HEK293 (cell line): Measurements from ENCODE around the gene NFE2L2.
A peak's percentile ranks its signal among the peaks of the same experiment; 100 is the strongest.

ENCODE experiments used
- CTCF ChIA-PET: fragments of 350-600 bp; formaldehyde crosslinking; extraction: SDS; loops from one replicate; lab custom pipeline; 2021; ENCODE audit warnings: antibody characterized with exemption; lab: Yijun Ruan, JAX
- POLR2A ChIA-PET: fragments of 300-600 bp; formaldehyde crosslinking; extraction: SDS; loops from one replicate; lab custom pipeline; 2020; ENCODE audit warnings: antibody characterized with exemption, inconsistent platforms; lab: Yijun Ruan, JAX
- H3K27ac ChIP-seq: fragments of 200-500 bp; sonication (Bioruptor generic); 2 replicates; pipeline ENCODE4 v1.5.1; 2014; ENCODE audit warnings: low read depth, low read length, control low read depth, inconsistent platforms; ENCODE audit errors: extremely low read depth
- H3K36me3 ChIP-seq, 2 experiments: fragments of 200-500 bp in 1 of 2; sonication (Bioruptor generic) in 1 of 2; 1 replicate in 1 of 2; 2 replicates in 1 of 2; pipeline ENCODE4 v1.5.1; 2014 to 2017; ENCODE audit warnings: inconsistent platforms in 2 of 2, low read length in 2 of 2; ENCODE audit not compliant: control insufficient read depth in 2 of 2, insufficient read depth in 1 of 2
- H3K4me1 ChIP-seq: fragments of 200-500 bp; sonication (Bioruptor generic); 2 replicates; pipeline ENCODE4 v1.5.1; 2014; ENCODE audit warnings: mild to moderate bottlenecking, low read length, inconsistent platforms; ENCODE audit not compliant: control insufficient read depth, insufficient read depth
- H3K4me3 ChIP-seq: 2 replicates; pipeline ENCODE4 v1.5.1; 2011; ENCODE audit warnings: low read depth, mild to moderate bottlenecking, control low read depth, low read length, moderate library complexity
- H3K9me3 ChIP-seq: fragments of 200-500 bp; sonication (Bioruptor generic); 2 replicates; pipeline ENCODE4 v1.5.1; 2014; ENCODE audit warnings: low read depth, low read length, inconsistent platforms; ENCODE audit not compliant: control insufficient read depth, insufficient read depth
- EGR2 ChIP-seq: fragments of 450-650 bp; formaldehyde crosslinking; IDR thresholded peaks from 2 replicates; pipeline ENCODE4 v1.5.1; 2016; ENCODE audit warnings: low read depth, missing biosample characterization, missing genetic modification characterization
- IKZF3 ChIP-seq: fragments of 450-650 bp; IDR thresholded peaks from 2 replicates; pipeline ENCODE4 v1.5.0; 2018; ENCODE audit warnings: missing biosample characterization, mild to moderate bottlenecking, missing genetic modification characterization, moderate library complexity
- KLF16 ChIP-seq: fragments of 450-650 bp; formaldehyde crosslinking; IDR thresholded peaks from 2 replicates; pipeline ENCODE4 v1.5.1; 2017; ENCODE audit warnings: missing biosample characterization, missing genetic modification characterization
- OVOL3 ChIP-seq: fragments of 450-650 bp; formaldehyde crosslinking; IDR thresholded peaks from 2 replicates; pipeline ENCODE4 v1.5.1; 2016; ENCODE audit warnings: missing biosample characterization, missing genetic modification characterization
- SETDB1 ChIP-seq: IDR thresholded peaks from one replicate; pipeline ENCODE4 v1.6.1; 2017; ENCODE audit warnings: mild to moderate bottlenecking, low read length, moderate library complexity, mixed read lengths; ENCODE audit not compliant: insufficient read length
- TRIM28 ChIP-seq: IDR thresholded peaks from 2 replicates; pipeline ENCODE4 v1.6.1; 2011; ENCODE audit warnings: low read length, control low read depth, borderline replicate concordance
- YY1 ChIP-seq: fragments of 450-650 bp; formaldehyde crosslinking; IDR thresholded peaks from 2 replicates; pipeline ENCODE4 v1.5.1; 2018; ENCODE audit warnings: missing biosample characterization, missing genetic modification characterization
- ZBTB17 ChIP-seq: fragments of 450-650 bp; formaldehyde crosslinking; IDR thresholded peaks from 2 replicates; pipeline ENCODE4 v1.5.1; 2016; ENCODE audit warnings: missing biosample characterization, missing genetic modification characterization
- ZBTB48 ChIP-seq: fragments of 450-650 bp; formaldehyde crosslinking; IDR thresholded peaks from 2 replicates; pipeline ENCODE4 v1.5.1; 2016; ENCODE audit warnings: missing biosample characterization, missing genetic modification characterization
- ZEB2 ChIP-seq: fragments of 450-650 bp; formaldehyde crosslinking; IDR thresholded peaks from 2 replicates; pipeline ENCODE4 v1.5.1; 2016; ENCODE audit warnings: missing biosample characterization, missing genetic modification characterization
- ZFHX2 ChIP-seq: fragments of 450-650 bp; formaldehyde crosslinking; conservative IDR thresholded peaks from 2 replicates; pipeline ENCODE4 v1.5.1; 2016; ENCODE audit warnings: missing biosample characterization, missing genetic modification characterization
- ZFP41 ChIP-seq: fragments of 450-650 bp; formaldehyde crosslinking; IDR thresholded peaks from 2 replicates; pipeline ENCODE4 v1.5.1; 2016; ENCODE audit warnings: missing biosample characterization, missing genetic modification characterization, borderline replicate concordance
- ZFP69B ChIP-seq: fragments of 450-650 bp; formaldehyde crosslinking; IDR thresholded peaks from 2 replicates; pipeline ENCODE4 v1.5.1; 2016; ENCODE audit warnings: missing biosample characterization, missing genetic modification characterization
- ZNF155 ChIP-seq: fragments of 450-650 bp; formaldehyde crosslinking; IDR thresholded peaks from 2 replicates; pipeline ENCODE4 v1.5.1; 2016; ENCODE audit warnings: missing biosample characterization, missing genetic modification characterization
- ZNF2 ChIP-seq: fragments of 450-650 bp; formaldehyde crosslinking; IDR thresholded peaks from 2 replicates; pipeline ENCODE4 v1.5.1; 2016; ENCODE audit warnings: missing biosample characterization, missing genetic modification characterization
- ZNF223 ChIP-seq: fragments of 450-650 bp; formaldehyde crosslinking; IDR thresholded peaks from 2 replicates; pipeline ENCODE4 v1.5.1; 2016; ENCODE audit warnings: missing biosample characterization, missing genetic modification characterization
- ZNF266 ChIP-seq: fragments of 450-650 bp; formaldehyde crosslinking; IDR thresholded peaks from 2 replicates; pipeline ENCODE4 v1.5.1; 2016; ENCODE audit warnings: missing biosample characterization, missing genetic modification characterization, low read depth
- ZNF335 ChIP-seq: fragments of 450-650 bp; formaldehyde crosslinking; conservative IDR thresholded peaks from 2 replicates; pipeline ENCODE4 v1.5.1; 2016; ENCODE audit warnings: missing biosample characterization, missing genetic modification characterization
- ZNF362 ChIP-seq: fragments of 450-650 bp; formaldehyde crosslinking; IDR thresholded peaks from 2 replicates; pipeline ENCODE4 v1.5.1; 2016; ENCODE audit warnings: missing biosample characterization, missing genetic modification characterization
- ZNF37A ChIP-seq: fragments of 450-650 bp; IDR thresholded peaks from 2 replicates; pipeline ENCODE4 v1.5.1; 2018; ENCODE audit warnings: missing biosample characterization, missing genetic modification characterization
- ZNF391 ChIP-seq: fragments of 450-650 bp; formaldehyde crosslinking; IDR thresholded peaks from 2 replicates; pipeline ENCODE4 v1.5.1; 2016; ENCODE audit warnings: low read depth, missing biosample characterization, missing genetic modification characterization, borderline replicate concordance
- ZNF416 ChIP-seq: fragments of 450-650 bp; formaldehyde crosslinking; IDR thresholded peaks from 2 replicates; pipeline ENCODE4 v1.5.1; 2016; ENCODE audit warnings: missing biosample characterization, missing genetic modification characterization
- ZNF510 ChIP-seq: fragments of 450-650 bp; formaldehyde crosslinking; IDR thresholded peaks from 2 replicates; pipeline ENCODE4 v1.5.1; 2018; ENCODE audit warnings: mild to moderate bottlenecking, missing genetic modification characterization, missing biosample characterization; ENCODE audit not compliant: insufficient replicate concordance
- ZNF521 ChIP-seq: fragments of 450-650 bp; formaldehyde crosslinking; IDR thresholded peaks from 2 replicates; pipeline ENCODE4 v1.5.1; 2017; ENCODE audit warnings: missing biosample characterization, mild to moderate bottlenecking, missing genetic modification characterization
- ZNF544 ChIP-seq: fragments of 450-650 bp; formaldehyde crosslinking; IDR thresholded peaks from 2 replicates; pipeline ENCODE4 v1.5.0; 2017; ENCODE audit warnings: missing biosample characterization, missing genetic modification characterization
- ZNF549 ChIP-seq: fragments of 450-650 bp; IDR thresholded peaks from 2 replicates; pipeline ENCODE4 v1.5.1; 2018; ENCODE audit warnings: missing biosample characterization, missing genetic modification characterization, mild to moderate bottlenecking, inconsistent platforms, moderate library complexity
- ZNF558 ChIP-seq: fragments of 450-650 bp; formaldehyde crosslinking; IDR thresholded peaks from 2 replicates; pipeline ENCODE4 v1.5.1; 2016; ENCODE audit warnings: missing biosample characterization, missing genetic modification characterization
- ZNF623 ChIP-seq: fragments of 450-650 bp; formaldehyde crosslinking; IDR thresholded peaks from 2 replicates; pipeline ENCODE4 v1.5.1; 2016; ENCODE audit warnings: missing biosample characterization, missing genetic modification characterization
- ZNF624 ChIP-seq: fragments of 450-650 bp; formaldehyde crosslinking; IDR thresholded peaks from 2 replicates; pipeline ENCODE4 v1.5.1; 2017; ENCODE audit warnings: missing biosample characterization, missing genetic modification characterization
- ZXDB ChIP-seq: fragments of 450-650 bp; formaldehyde crosslinking; IDR thresholded peaks from 2 replicates; pipeline ENCODE4 v1.5.1; 2016; ENCODE audit warnings: missing biosample characterization, missing genetic modification characterization
- TF ChIP-seq, protein P1 (sequence below): fragments of 450-650 bp; formaldehyde crosslinking; IDR thresholded peaks from 2 replicates; pipeline ENCODE4 v1.5.1; 2016; ENCODE audit warnings: missing biosample characterization, missing genetic modification characterization
- TF ChIP-seq, protein P2 (sequence below): fragments of 450-650 bp; formaldehyde crosslinking; IDR thresholded peaks from 2 replicates; pipeline ENCODE4 v1.5.1; 2016; ENCODE audit warnings: missing biosample characterization, missing genetic modification characterization
- TF ChIP-seq, protein P3 (sequence below): fragments of 450-650 bp; formaldehyde crosslinking; IDR thresholded peaks from 2 replicates; pipeline ENCODE4 v1.5.1; 2017; ENCODE audit warnings: missing biosample characterization, missing genetic modification characterization

The NFE2L2 gene

DNA sequence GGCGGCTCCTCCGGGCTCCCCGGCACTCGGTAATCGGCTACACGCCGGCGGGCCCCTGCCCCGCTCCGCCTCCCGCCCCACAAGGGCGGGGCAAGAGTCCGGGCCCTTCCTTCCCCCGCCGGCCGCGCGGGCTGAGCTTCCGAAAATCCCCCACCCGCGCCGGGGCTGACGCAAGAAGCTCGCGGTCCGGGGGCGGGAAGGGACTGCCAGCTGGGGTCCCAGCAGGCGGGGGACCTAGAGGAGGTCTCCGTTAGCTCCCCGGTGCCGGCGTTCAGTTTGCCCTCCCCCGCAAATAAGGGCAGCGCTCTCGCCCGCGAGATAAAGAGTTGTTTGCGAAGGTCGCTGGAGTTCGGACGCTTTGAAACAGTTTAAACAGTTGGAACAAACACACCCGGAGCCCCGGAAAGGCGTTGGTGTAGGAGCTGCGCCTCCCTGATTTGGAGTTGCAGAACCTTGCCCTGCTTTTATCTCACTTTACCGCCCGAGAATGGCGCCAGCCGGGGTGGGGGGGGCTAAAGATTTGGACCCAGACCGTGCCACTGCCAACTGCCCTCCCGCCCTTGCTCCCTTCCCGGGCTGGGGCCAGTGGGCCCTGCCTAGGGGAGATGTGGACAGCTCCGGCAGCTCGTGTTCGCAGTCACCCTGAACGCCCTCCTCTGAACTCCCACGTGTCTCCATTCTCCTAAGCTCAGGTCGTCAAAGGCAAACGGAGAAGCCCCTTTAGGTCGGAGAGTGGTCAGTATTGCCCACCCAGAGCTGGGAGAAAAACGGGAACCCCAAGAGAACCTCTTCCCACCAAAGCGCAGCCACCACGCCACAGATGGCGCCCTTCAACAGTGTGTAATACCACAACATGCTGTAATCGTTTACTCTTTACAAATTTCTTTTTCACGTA is at the start of gene NFE2L2:
NFE2L2 (minus strand) TSS at position 35 of the 895 bp plus-strand sequence. CDS start 151 bp downstream, outside the sequence.
- POLR2A ChIA-PET, result interaction anchor here (0.6 to 3.2 kb wide), 18 partner anchors 9 to 463 kb away, joined by 3 to 23 read pairs (median 6); partner anchors contain the start of gene HNRNPA3
- Histone ChIP-seq H3K27ac (peak within 1 kb of the TSS; percentile 96), H3K36me3 (no peaks in the 10 kb centered on the region), H3K9me3 (no peaks in the 10 kb centered on the region), H3K4me3 (peak within 1 kb of the TSS; percentile 95), H3K4me1 (peaks cover 12% of the 10 kb centered on the region)
- CTCF ChIA-PET, result interaction anchor here (0.6 to 2.8 kb wide), 20 partner anchors 8 to 1138 kb away, joined by 3 to 25 read pairs (median 4); no protein-coding TSS in a partner anchor
- TF ChIP-seq ZNF155 (tag by site-specific recombination), result no peak
- TF ChIP-seq ZNF223 (tag by site-specific recombination), result no peak
- peak; percentile 87 for TF ChIP-seq EGR2
- peak; percentile 51; the same call in 1 of the 2 replicates for TF ChIP-seq ZBTB17 (tag by site-specific recombination)
- TF ChIP-seq ZFP69B (tag by site-specific recombination), result peak; percentile 89
- TF ChIP-seq ZNF335 (tag by site-specific recombination), result peak; percentile 83
- TF ChIP-seq ZNF558 (tag by site-specific recombination), result no peak
- no peak for TF ChIP-seq ZNF549 (tag by site-specific recombination)
- no peak for TF ChIP-seq ZNF416
- no peak for TF ChIP-seq SETDB1
- TF ChIP-seq ZNF624 (tag by site-specific recombination), result no peak
- no peak for TF ChIP-seq ZNF362
- no peak for TF ChIP-seq ZNF37A
- peak; percentile 51; the same call in 1 of the 2 replicates for TF ChIP-seq ZXDB
- TF ChIP-seq TRIM28, result no peak
- peak; percentile 93 for TF ChIP-seq ZFHX2 (tag by site-specific recombination)
- no peak for TF ChIP-seq ZNF510 (tag by site-specific recombination)
- TF ChIP-seq, protein P1, sequence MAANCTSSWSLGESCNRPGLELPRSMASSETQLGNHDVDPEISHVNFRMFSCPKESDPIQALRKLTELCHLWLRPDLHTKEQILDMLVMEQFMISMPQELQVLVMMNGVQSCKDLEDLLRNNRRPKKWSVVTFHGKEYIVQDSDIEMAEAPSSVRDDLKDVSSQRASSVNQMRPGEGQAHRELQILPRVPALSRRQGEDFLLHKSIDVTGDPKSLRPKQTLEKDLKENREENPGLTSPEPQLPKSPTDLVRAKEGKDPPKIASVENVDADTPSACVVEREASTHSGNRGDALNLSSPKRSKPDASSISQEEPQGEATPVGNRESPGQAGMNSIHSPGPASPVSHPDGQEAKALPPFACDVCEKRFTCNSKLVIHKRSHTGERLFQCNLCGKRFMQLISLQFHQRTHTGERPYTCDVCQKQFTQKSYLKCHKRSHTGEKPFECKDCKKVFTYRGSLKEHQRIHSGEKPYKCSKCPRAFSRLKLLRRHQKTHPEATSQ (tag by site-specific recombination), result no peak
- TF ChIP-seq ZNF544 (tag by site-specific recombination), result no peak
- peak; percentile 49; the same call in 1 of the 2 replicates for TF ChIP-seq IKZF3 (tag by site-specific recombination)
- no peak for TF ChIP-seq ZNF2 (tag by site-specific recombination)
- TF ChIP-seq ZNF391 (tag by site-specific recombination), result no peak
- no peak for TF ChIP-seq OVOL3
- TF ChIP-seq, protein P2, sequence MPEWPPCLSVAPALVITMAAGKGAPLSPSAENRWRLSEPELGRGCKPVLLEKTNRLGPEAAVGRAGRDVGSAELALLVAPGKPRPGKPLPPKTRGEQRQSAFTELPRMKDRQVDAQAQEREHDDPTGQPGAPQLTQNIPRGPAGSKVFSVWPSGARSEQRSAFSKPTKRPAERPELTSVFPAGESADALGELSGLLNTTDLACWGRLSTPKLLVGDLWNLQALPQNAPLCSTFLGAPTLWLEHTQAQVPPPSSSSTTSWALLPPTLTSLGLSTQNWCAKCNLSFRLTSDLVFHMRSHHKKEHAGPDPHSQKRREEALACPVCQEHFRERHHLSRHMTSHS (tag by site-specific recombination), result no peak
- no peak for TF ChIP-seq ZNF521 (tag by site-specific recombination)
- TF ChIP-seq ZBTB48, result no peak
- TF ChIP-seq ZNF623 (tag by site-specific recombination), result no peak
- no peak for TF ChIP-seq ZNF266 (tag by site-specific recombination)
- no peak for TF ChIP-seq ZFP41 (tag by site-specific recombination)
- TF ChIP-seq, protein P3, sequence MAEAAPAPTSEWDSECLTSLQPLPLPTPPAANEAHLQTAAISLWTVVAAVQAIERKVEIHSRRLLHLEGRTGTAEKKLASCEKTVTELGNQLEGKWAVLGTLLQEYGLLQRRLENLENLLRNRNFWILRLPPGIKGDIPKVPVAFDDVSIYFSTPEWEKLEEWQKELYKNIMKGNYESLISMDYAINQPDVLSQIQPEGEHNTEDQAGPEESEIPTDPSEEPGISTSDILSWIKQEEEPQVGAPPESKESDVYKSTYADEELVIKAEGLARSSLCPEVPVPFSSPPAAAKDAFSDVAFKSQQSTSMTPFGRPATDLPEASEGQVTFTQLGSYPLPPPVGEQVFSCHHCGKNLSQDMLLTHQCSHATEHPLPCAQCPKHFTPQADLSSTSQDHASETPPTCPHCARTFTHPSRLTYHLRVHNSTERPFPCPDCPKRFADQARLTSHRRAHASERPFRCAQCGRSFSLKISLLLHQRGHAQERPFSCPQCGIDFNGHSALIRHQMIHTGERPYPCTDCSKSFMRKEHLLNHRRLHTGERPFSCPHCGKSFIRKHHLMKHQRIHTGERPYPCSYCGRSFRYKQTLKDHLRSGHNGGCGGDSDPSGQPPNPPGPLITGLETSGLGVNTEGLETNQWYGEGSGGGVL (tag by site-specific recombination), result peak; percentile 93
- TF ChIP-seq ZEB2 (tag by site-specific recombination), result peak; percentile 89
- peak; percentile 72 for TF ChIP-seq KLF16 (tag by site-specific recombination)
- TF ChIP-seq YY1 (tag by site-specific recombination), result no peak
